SU-DHL-6 (cell line): ENCODE results near the gene TRAF3IP3.

ENCODE experiments used
- CTCF ChIP-seq: fragments of 200-600 bp; sonication (generic); IDR thresholded peaks from one replicate; pipeline ENCODE4 v1.5.1; 2017; ENCODE audit warnings: antibody characterized with exemption, mild to moderate bottlenecking, low read length, moderate library complexity; ENCODE audit not compliant: insufficient read depth, poor library complexity, severe bottlenecking
- EZH2phosphoT487 ChIP-seq: fragments of 200-600 bp; sonication (generic), shearing (Covaris generic); conservative IDR thresholded peaks from 2 replicates; pipeline ENCODE4 v1.6.1; 2018; ENCODE audit warnings: mild to moderate bottlenecking, antibody characterized with exemption, low read length, moderate library complexity, mixed read lengths

- no peak for TF ChIP-seq CTCF
- TF ChIP-seq EZH2phosphoT487: no peak
Observed at GRCh38 chr1:209767706-209768105, 11.9 kb downstream of the TRAF3IP3 start.
